Fibroblast of lung (primary cell): ENCODE data around the gene C12orf43. TPM values are rescaled to one million over a fixed set of nuclear protein-coding genes. Genes with fewer than 3 reads are reported as not detected.

Experiments
- DNase-seq, 2 donors: peaks; one replicate each; pipeline versions ENCODE4 v3.0.0 to v3.0.0-alpha.2; 2010; ENCODE audit warnings: low read depth in 2 of 2
- H2AFZ ChIP-seq: 2 replicates; pipeline ENCODE4 v1.5.1; 2012; ENCODE audit warnings: low read length, control low read depth, inconsistent platforms
- H3K27ac ChIP-seq: 2 replicates; pipeline ENCODE4 v1.5.1; 2011; ENCODE audit warnings: low read length, control low read depth; ENCODE audit not compliant: insufficient read depth
- H3K27me3 ChIP-seq: 2 replicates; pipeline ENCODE4 v1.5.1; 2011; ENCODE audit warnings: mild to moderate bottlenecking, low read length; ENCODE audit not compliant: control insufficient read depth, insufficient read depth
- H3K36me3 ChIP-seq: 2 replicates; pipeline ENCODE4 v1.5.1; 2011; ENCODE audit warnings: low read length; ENCODE audit not compliant: control insufficient read depth, insufficient read depth
- H3K4me1 ChIP-seq: 2 replicates; pipeline ENCODE4 v1.5.1; 2011; ENCODE audit warnings: low read length; ENCODE audit not compliant: control insufficient read depth, insufficient read depth; ENCODE audit errors: extremely low read depth
- H3K4me2 ChIP-seq: 2 replicates; pipeline ENCODE4 v1.5.1; 2011; ENCODE audit warnings: low read length, control low read depth; ENCODE audit not compliant: insufficient read depth; ENCODE audit errors: extremely low read depth
- H3K4me3 ChIP-seq, 4 experiments: fragments of 200-600 bp in 1 of 4; sonication (generic) in 1 of 4; replicated peaks in 1 of 4; 2 replicates each; pipeline ENCODE4 v1.5.1; 2011 to 2016; ENCODE audit warnings: low read length in 4 of 4, low read depth in 3 of 4, mild to moderate bottlenecking in 3 of 4, control low read depth in 2 of 4, inconsistent platforms in 1 of 4, mixed read lengths in 1 of 4; ENCODE audit not compliant: insufficient read depth in 1 of 4; ENCODE audit errors: control extremely low read depth in 1 of 4
- H3K79me2 ChIP-seq: 2 replicates; pipeline ENCODE4 v1.5.1; 2012; ENCODE audit warnings: mild to moderate bottlenecking, low read length, inconsistent platforms; ENCODE audit not compliant: control insufficient read depth, insufficient read depth
- H3K9ac ChIP-seq: 2 replicates; pipeline ENCODE4 v1.5.1; 2011; ENCODE audit warnings: mild to moderate bottlenecking, low read length, control low read depth; ENCODE audit not compliant: insufficient read depth
- H3K9me3 ChIP-seq: 2 replicates; pipeline ENCODE4 v1.5.1; 2012; ENCODE audit warnings: low read depth, low read length; ENCODE audit not compliant: control insufficient read depth, insufficient read depth
- H4K20me1 ChIP-seq: 2 replicates; pipeline ENCODE4 v1.5.1; 2011; ENCODE audit warnings: low read length; ENCODE audit not compliant: control insufficient read depth, insufficient read depth; ENCODE audit errors: extremely low read depth
- CTCF ChIP-seq, 2 donors: IDR thresholded peaks in 1 of 2; conservative IDR thresholded peaks in 1 of 2; 1 replicate in 1 of 2; 2 replicates in 1 of 2; pipeline ENCODE4 v1.5.1; 2011 to 2012; ENCODE audit warnings: low read length in 2 of 2, control low read depth in 1 of 2, inconsistent platforms in 1 of 2, low read depth in 1 of 2, mild to moderate bottlenecking in 1 of 2
- EZH2 ChIP-seq: IDR thresholded peaks from 2 replicates; pipeline ENCODE4 v1.5.1; 2012; ENCODE audit warnings: low read length, control low read depth, mild to moderate bottlenecking; ENCODE audit errors: missing control alignments
- polyA plus RNA-seq, 2 donors: library from polyadenylated mRNA; depleted of rRNA in 1 of 2; stranded (reverse) in 1 of 2; unstranded in 1 of 2; fragments of >200 nt; gene quantifications; 2 replicates each; pipeline ENCODE4 v1.2.1, GENCODE V29; 2011 to 2012; ENCODE audit warnings: missing spikeins in 1 of 2
- total RNA-seq: library from RNA; depleted of rRNA; stranded (reverse); fragments of >200 nt; gene quantifications from 2 replicates; pipeline ENCODE4 v1.2.1, GENCODE V29; 2014

C12orf43 gene
- total and polyA plus RNA-seq, 2 donors (not counting 1 experiment from before 2014, with no cell fraction given): 11.4 to 14.7 TPM

GRCh38 chr12:121034616-121035305 is 18.5 kb upstream of the C12orf43 start:
- Histone ChIP-seq H3K36me3 (no peaks in the 10 kb centered on the region), H3K4me2 (no peak overlapping the region), H3K27ac (no peak overlapping the region), H3K4me1 (peaks cover 2% of the 10 kb centered on the region), H3K79me2 (no peaks in the 10 kb centered on the region), H3K4me3 (no peak overlapping the region), H4K20me1 (no peaks in the 10 kb centered on the region), H3K9ac (no peak overlapping the region), H3K27me3 (no peaks in the 10 kb centered on the region), H2AFZ (no peak overlapping the region), H3K9me3 (no peaks in the 10 kb centered on the region)
- no peak for DNase-seq
- no peak for TF ChIP-seq EZH2
- no peak for TF ChIP-seq CTCF (conservative IDR thresholded peaks at IDR 0.05 in 1 of 2, IDR thresholded peaks at IDR 0.05 in 1 of 2; ENCODE audit: low read depth in 1 of 2, low read length in 2 of 2)

GRCh38 chr12:121033625-121034349 is 17.5 kb upstream of the C12orf43 start:
- H3K9me3 ChIP-seq: no peaks in the 10 kb centered on the region
- no peaks in the 10 kb centered on the region for H4K20me1 ChIP-seq
- H3K4me1 ChIP-seq: peaks cover under 1% of the 10 kb centered on the region
- no peaks in the 10 kb centered on the region for H3K36me3 ChIP-seq
- peak; percentile 39 to 51 for DNase-seq
- H3K79me2 ChIP-seq: no peaks in the 10 kb centered on the region
- H3K4me3 ChIP-seq: no peak overlapping the region
- TF ChIP-seq CTCF (conservative IDR thresholded peaks at IDR 0.05 in 1 of 2, IDR thresholded peaks at IDR 0.05 in 1 of 2; ENCODE audit: low read depth in 1 of 2, low read length in 2 of 2) (no peak), EZH2 (no peak)
- H3K27me3 ChIP-seq: no peaks in the 10 kb centered on the region
- no peak overlapping the region for H3K27ac ChIP-seq
- H3K9ac ChIP-seq: no peak overlapping the region
- H2AFZ ChIP-seq: no peak overlapping the region
- no peak overlapping the region for H3K4me2 ChIP-seq

GRCh38 chr12:121030576-121031212 is 14.4 kb upstream of the C12orf43 start:
- no peak for DNase-seq

More at GRCh38 chr12:121030576-121031212, 14.4 kb upstream of the C12orf43 start:
- no peak overlapping the region for H3K4me3 ChIP-seq
- no peak for TF ChIP-seq CTCF (conservative IDR thresholded peaks at IDR 0.05 in 1 of 2, IDR thresholded peaks at IDR 0.05 in 1 of 2; ENCODE audit: low read depth in 1 of 2, low read length in 2 of 2)
- no peak for TF ChIP-seq EZH2
- no peaks in the 10 kb centered on the region for H3K4me1 ChIP-seq
- no peaks in the 10 kb centered on the region for H3K36me3 ChIP-seq
- H3K79me2 ChIP-seq: no peaks in the 10 kb centered on the region
- no peak overlapping the region for H3K27ac ChIP-seq
- no peak overlapping the region for H2AFZ ChIP-seq
- H3K9ac ChIP-seq: no peak overlapping the region
- H3K9me3 ChIP-seq: no peaks in the 10 kb centered on the region
- H3K4me2 ChIP-seq: no peak overlapping the region
- H3K27me3 ChIP-seq: peaks cover 5% of the 10 kb centered on the region
- no peaks in the 10 kb centered on the region for H4K20me1 ChIP-seq
